ENCODE measurements around the gene SH3RF3.

SH3RF3 gene

GRCh38 chr2:109141006-109141600 is 12.1 kb downstream of the SH3RF3 start:
- no peak for DNase-seq

- DNase-seq: no peak
Measured at GRCh38 chr2:109141727-109142283, 12.8 kb downstream of the SH3RF3 start.

GRCh38 chr2:109142416-109143210 is 13.6 kb downstream of the SH3RF3 start:
- no peak for DNase-seq

DNA sequence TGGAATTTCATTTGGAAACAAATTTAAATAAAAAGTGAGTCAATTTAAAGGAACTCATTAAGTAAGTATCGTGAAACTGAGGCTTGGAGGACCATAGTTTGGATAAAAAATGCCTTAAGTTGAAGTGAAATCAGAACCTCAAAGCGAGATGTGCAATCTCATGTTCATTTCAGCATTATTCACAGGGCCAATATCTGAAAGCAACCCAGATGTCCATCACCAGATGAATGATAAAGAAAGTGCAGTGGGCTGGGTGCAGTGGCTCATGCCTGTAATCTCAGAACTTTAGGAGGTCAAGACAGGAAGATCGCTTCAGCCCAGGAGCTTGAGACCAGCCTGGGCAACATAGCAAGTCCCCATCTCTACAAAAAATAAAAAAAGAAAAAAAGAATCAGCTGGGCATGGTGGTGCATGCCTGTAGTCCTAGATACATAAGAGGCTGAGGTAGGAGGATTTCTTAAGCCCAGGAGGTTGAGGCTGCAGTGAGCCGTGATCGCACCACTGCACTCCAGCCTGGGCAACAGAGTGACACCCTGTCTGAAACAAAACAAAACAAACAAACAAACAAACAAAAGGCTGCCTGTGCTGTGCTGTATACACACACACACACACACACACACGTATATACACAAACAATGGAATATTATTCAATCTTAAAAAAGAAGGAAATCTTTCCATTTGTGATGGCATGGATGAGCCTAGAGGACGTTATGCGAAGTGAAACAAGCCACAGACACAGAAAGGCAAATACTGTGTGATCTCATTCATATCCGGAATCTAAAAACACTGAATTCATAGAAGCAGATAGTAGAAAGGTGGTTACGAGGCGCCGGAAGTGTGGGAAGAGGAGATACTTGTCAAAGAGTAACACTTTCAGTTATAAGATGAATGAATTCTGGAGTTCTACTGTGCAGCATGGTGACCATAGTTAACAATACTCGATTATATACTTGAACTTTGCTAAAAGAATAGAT is 14.5 kb downstream of the SH3RF3 start:
- peak; percentile 22 for DNase-seq

GRCh38 chr2:109144271-109144670 is 15.3 kb downstream of the SH3RF3 start:
- no peak for DNase-seq

- no peak for DNase-seq
Measured at GRCh38 chr2:109144721-109145120, 15.7 kb downstream of the SH3RF3 start.

GRCh38 chr2:109145286-109145685 is 16.3 kb downstream of the SH3RF3 start:
- DNase-seq: no peak

DNA sequence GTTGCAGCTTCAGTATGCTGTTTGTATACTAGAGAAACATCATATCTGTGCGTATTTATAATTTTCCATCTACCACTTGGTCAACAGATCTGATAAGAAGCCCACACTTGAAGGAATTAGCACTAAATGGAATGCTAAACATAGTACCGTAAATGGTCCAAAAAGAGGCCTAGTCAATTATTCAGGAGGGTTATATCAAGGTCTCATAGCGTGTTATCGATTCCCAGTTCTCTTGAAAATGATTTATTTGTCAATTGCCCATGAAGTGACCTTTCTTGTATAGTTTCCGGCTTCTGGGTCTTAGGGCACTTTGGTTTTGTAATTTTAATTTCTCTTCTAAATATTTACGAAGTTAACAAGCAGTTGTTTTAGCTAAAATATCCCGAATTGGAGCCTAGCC is 18.4 kb downstream of the SH3RF3 start:
- no peak for DNase-seq

DNA sequence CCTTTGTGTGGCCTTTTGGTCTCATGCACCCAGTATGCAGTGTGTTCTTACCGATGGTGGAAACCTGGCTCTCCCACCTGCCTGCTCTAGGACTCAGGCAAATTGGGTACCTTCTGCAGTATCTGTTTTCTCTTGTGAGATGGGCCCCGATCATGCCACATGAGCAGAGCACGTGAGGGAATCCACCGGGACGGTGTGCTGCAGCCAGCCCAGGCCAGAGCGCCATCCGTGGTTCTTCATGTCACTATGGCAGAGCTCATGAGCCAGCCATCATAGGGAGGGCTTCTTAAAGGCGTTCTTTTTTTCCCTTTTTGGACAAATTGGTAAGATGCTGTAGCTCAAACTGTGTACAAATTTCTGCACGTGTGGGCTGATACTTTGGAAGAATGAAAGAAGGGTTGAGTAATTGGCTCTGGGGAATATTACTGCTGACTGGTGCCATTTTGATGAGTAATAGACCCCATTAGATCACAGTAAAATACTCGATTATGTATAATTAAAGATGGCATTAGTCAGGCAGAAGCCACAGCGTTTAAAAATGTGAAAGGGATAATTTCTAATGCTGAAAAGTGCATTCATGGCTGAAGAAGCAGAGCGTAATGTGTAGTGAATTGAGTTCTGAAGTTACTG is 19.2 kb downstream of the SH3RF3 start:
- DNase-seq: no peak

- no peak for DNase-seq
Measured at GRCh38 chr2:109148991-109149645, 20.1 kb downstream of the SH3RF3 start.

- DNase-seq: no peak
Measured at GRCh38 chr2:109150559-109150958, 21.6 kb downstream of the SH3RF3 start.

GRCh38 chr2:109151519-109151918 is 22.5 kb downstream of the SH3RF3 start:
- DNase-seq: no peak

DNA sequence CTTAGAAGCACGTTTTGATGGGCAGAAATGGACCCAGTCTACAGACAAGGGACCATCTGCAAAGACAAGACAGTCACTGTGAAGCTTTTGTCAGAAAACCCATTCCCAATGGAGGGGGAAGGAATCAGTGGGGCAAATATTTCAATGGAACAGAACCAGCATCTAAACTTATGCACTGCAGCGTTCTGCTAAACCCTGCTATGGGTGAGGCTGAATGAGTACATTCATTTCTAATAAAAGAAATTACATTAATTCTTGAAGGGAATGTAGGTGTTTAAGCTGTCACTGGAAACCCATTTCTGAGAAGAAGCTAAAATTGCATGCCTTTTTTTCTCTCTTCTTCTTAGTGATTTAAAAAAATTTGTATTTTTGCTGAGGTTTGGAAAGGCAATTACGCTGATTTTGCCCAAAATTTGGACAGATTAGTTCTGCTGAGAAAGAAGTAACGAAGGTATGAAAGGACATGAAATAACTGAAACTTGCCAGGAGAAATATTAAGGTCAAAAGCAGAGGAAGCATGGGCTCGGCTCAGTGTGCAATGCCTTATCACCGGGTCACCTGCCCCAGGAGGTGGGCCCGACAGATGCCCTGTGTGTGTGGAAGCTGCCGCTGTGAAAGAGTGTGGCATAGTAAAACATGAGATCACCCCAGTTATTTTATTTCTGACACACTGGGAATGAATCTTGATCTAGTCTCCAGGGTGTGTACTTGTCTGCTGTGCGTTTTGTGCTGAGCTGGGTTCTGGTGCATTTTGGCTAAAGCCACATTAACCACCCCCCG is 24.2 kb downstream of the SH3RF3 start:
- DNase-seq: no peak

- DNase-seq: no peak
Measured at GRCh38 chr2:109153807-109154206, 24.8 kb downstream of the SH3RF3 start.

DNA sequence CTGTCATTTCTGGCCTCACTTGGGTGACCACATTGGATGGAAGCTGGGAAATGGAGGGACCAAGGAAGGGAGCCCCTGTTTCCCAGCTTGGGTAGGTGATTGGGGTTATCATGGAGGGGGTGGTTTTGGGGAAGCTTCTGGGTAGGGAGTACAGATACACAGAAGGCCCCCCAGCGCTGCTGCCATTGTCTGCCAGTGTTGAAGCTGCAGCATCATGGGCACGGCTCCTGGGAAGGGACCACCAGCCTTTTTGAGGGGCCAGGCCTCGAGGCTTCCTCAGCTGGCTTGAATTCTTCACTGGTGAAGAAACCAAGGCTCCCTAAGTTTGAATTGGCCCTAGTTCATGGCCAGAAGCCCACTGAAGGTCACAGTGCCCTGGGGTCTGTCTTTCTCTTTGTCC is 25.2 kb downstream of the SH3RF3 start:
- no peak for DNase-seq

DNA sequence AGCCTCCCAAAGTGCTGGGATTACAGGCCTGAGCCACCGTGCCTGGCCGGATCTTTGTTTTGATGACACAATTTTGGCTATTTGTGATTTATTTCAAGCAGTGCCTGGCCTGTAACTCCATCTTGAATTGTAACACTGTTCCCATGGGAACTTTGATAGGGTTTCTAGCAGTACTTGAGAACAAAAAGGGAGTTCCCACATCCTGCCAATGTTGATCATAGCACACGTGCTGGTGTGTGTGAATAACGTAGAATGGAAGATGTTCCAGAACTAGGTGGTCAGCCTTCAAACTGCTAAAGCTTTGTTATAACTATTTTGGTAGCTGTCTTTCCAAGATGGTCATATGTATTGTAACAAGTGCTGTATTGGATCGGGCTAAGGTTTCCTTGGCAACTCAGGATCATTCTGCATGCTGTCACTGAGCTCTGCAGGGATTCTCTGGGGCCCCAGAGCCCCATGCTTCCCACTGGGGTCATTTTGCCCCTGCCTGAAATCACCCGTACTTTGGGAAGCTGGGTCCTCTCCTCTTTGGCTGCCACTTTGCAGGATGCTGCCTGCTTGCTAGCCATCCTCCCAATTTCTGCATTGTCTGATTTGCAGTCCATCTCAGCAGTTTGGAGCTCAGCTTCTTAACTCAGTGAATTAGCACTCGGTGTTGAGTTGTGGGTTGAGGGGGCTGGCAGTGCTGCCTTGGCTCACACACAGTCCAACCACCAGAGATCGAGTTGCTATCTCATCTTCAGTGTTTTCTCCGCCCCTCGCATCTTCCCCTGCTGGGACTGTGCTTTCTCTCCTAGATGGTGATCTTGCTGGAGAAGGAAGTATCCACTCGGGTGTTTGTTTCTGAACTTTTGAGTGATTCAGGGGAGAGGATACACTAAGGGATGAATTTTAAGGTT is 26.8 kb downstream of the SH3RF3 start:
- DNase-seq: no peak

GRCh38 chr2:109157563-109158105 is 28.6 kb downstream of the SH3RF3 start:
- no peak for DNase-seq

- no peak for DNase-seq
Measured at GRCh38 chr2:109158237-109158636, 29.2 kb downstream of the SH3RF3 start.

- no peak for DNase-seq
Measured at GRCh38 chr2:109159096-109159495, 30.1 kb downstream of the SH3RF3 start.

Data from activated CD4-positive, alpha-beta T cell treated with anti-CD3 and anti-CD28 coated beads for 1 hour (primary cell).